ENCODE results near the gene ANTKMT. TPM values are rescaled to one million over a fixed set of nuclear protein-coding genes. Genes with fewer than 3 reads are reported as not detected.
A peak's percentile ranks its signal among the peaks of the same experiment; 100 is the strongest.

ANTKMT gene
- total and polyA plus RNA-seq, 2 of the 4 experiments (the other 2 are of a cell fraction) = 7.3 to 16.2 TPM

DNA sequence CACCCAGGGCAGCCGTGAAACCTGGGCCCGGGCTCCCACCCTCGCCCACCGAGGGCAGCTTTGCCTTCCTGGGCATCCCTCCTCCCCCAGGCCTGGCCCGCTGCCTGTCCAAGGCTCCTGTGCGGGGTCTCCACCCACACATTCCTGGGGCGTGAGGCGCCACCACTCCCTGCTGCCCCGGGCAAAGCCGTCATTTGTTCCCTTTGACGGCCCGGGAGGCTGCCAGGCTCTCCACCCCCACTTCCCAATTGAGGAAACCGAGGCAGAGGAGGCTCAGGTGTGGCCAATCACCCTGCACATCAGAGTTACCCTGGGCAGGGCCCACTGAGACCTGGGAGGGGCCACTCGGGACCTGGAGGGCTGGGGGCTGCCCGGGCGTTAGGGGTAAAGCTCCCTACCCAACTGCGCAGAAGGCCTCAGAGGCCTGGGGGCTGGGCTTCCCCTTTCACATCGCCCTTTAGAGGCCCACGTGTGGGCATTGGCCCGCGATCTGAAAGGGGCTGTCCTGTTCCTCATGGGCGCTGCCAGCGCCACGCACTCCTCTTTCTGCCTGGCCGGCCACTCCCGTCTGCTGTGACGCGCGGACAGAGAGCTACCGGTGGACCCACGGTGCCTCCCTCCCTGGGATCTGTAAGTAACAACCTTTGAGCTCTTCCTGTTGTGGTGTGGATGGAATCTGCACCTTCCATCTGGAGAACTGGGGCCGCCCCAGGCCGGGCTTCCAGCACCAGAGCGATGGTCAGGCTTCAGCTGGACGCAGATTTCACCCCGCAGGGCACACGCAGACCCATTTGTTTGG, 39.8 kb downstream of the ANTKMT start, which contains the start of gene MSLN:
Gene MSLN (plus strand): TSS at position 190 of the 799 bp plus-strand sequence. CDS start 1,947 bp downstream, outside the sequence.
- no peaks in the 10 kb centered on the region for H3K9me1 ChIP-seq (ENCODE audit: insufficient read depth, low read length)
- ChIA-PET POLR2A (ENCODE audit: unreplicated experiment) (no interaction called here), CTCF (no interaction called here)
- H3K56ac ChIP-seq (ENCODE audit: extremely low read depth, insufficient read depth, low read length) = no peak within 1 kb of the TSS
- in situ Hi-C loops (cut with MboI; ENCODE audit: low sequenced_read_pairs) = no loop called here
- no peak for ATAC-seq (ENCODE audit: low read depth)
- no peak within 1 kb of the TSS; the same call in 1 of the 2 replicates for H2AK5ac ChIP-seq (ENCODE audit: low read depth, low read length)
- BruUV-seq (replicated peaks) = no TSS peak
- dilution Hi-C loops (cut with HindIII; ENCODE audit: low sequenced_read_pairs, unreplicated experiment) = no loop called here
- no peaks in the 10 kb centered on the region for H3K36me3 ChIP-seq (ENCODE audit: control insufficient read depth, insufficient read depth, low read length)
- H3K79me1 ChIP-seq (ENCODE audit: low read depth in 1 of 2, low read length in 2 of 2) = no peaks in the 10 kb centered on the region
- no peak within 1 kb of the TSS for H3K14ac ChIP-seq (replicated peaks; ENCODE audit: low read depth, low read length)
- TF ChIP-seq, protein P1, sequence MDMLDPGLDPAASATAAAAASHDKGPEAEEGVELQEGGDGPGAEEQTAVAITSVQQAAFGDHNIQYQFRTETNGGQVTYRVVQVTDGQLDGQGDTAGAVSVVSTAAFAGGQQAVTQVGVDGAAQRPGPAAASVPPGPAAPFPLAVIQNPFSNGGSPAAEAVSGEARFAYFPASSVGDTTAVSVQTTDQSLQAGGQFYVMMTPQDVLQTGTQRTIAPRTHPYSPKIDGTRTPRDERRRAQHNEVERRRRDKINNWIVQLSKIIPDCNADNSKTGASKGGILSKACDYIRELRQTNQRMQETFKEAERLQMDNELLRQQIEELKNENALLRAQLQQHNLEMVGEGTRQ (IDR thresholded peaks at IDR 0.05; ENCODE audit: low read depth, low read length) = no peak
- TF ChIP-seq MAFK (IDR thresholded peaks at IDR 0.05; ENCODE audit: low read depth, low read length) (no peak), NFE2L2 (IDR thresholded peaks at IDR 0.05; ENCODE audit: low read depth, low read length) (no peak)
- TF ChIP-seq, protein P2, sequence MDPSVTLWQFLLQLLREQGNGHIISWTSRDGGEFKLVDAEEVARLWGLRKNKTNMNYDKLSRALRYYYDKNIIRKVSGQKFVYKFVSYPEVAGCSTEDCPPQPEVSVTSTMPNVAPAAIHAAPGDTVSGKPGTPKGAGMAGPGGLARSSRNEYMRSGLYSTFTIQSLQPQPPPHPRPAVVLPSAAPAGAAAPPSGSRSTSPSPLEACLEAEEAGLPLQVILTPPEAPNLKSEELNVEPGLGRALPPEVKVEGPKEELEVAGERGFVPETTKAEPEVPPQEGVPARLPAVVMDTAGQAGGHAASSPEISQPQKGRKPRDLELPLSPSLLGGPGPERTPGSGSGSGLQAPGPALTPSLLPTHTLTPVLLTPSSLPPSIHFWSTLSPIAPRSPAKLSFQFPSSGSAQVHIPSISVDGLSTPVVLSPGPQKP (IDR thresholded peaks at IDR 0.05; ENCODE audit: borderline replicate concordance, low read depth, low read length) = no peak
- intact Hi-C loops (cut with micrococcal nuclease) = no loop called here
- H4K91ac ChIP-seq (ENCODE audit: insufficient read depth, low read depth, low read length) = no peak within 1 kb of the TSS
- 75% methylated on average over 14 of the region's 37 CpGs; no CpG with 5 or more reads in 1 of the 2 experiments for WGBS, 2 experiments (ENCODE audit: extremely low coverage in 2 of 2, insufficient read length in 1 of 2)
- H3K9me3 ChIP-seq (ENCODE audit: control insufficient read depth, insufficient read depth, low read length) = peaks cover 3% of the 10 kb centered on the region
- H4K20me1 ChIP-seq (ENCODE audit: insufficient read depth, low read length) = no peaks in the 10 kb centered on the region
- H3K9ac ChIP-seq (ENCODE audit: low read depth, low read length) = no peak within 1 kb of the TSS
- H2BK20ac ChIP-seq (ENCODE audit: low read depth, low read length) = no peak within 1 kb of the TSS
- peaks cover 4% of the 10 kb centered on the region; the same call in 1 of the 2 replicates for H3K27me3 ChIP-seq (ENCODE audit: control insufficient read depth, insufficient read depth, low read length)
- no peak within 1 kb of the TSS for H3K18ac ChIP-seq (ENCODE audit: low read depth, low read length)
- H3K4me3 ChIP-seq (ENCODE audit: insufficient read depth, low read depth, low read length) = no peak within 1 kb of the TSS
- H2BK15ac ChIP-seq (ENCODE audit: low read depth, low read length) = no peak within 1 kb of the TSS
- no peak within 1 kb of the TSS for H4K8ac ChIP-seq (ENCODE audit: low read depth in 2 of 2, low read length in 2 of 2)
- H3K4me2 ChIP-seq (ENCODE audit: low read depth, low read length) = no peak within 1 kb of the TSS
- no peak within 1 kb of the TSS for H3K4ac ChIP-seq (ENCODE audit: low read depth, low read length)
- no peak within 1 kb of the TSS for H3K27ac ChIP-seq (ENCODE audit: insufficient read depth, low read length)
- H3K4me1 ChIP-seq (ENCODE audit: control insufficient read depth, insufficient read depth, low read length) = no peaks in the 10 kb centered on the region
- no peak for DNase-seq
- H3K23ac ChIP-seq (ENCODE audit: low read depth, low read length) = no peak within 1 kb of the TSS
- H2BK120ac ChIP-seq (ENCODE audit: low read depth, low read length) = no peak within 1 kb of the TSS
- H2BK5ac ChIP-seq (ENCODE audit: low read depth, low read length, poor library complexity, severe bottlenecking) = no peak within 1 kb of the TSS
- peak within 1 kb of the TSS; percentile 43 for H2AFZ ChIP-seq (replicated peaks; ENCODE audit: low read length, poor library complexity)
- no peak within 1 kb of the TSS for H4K5ac ChIP-seq (ENCODE audit: low read depth, low read length)
- peak within 1 kb of the TSS; percentile 13 for H2AK9ac ChIP-seq (replicated peaks; ENCODE audit: low read depth, low read length, poor library complexity)

Measured in IMR-90 (cell line).